DND-41 (cell line): ENCODE measurements around the gene SLC27A2.

Experiments
- CTCF ChIP-seq: IDR thresholded peaks from 2 replicates; pipeline ENCODE4 v1.5.1; 2012; ENCODE audit warnings: borderline replicate concordance, low read length, moderate library complexity, mild to moderate bottlenecking; ENCODE audit not compliant: poor library complexity, severe bottlenecking; ENCODE audit errors: extremely low read depth
- EZH2 ChIP-seq: IDR thresholded peaks from 3 replicates; pipeline ENCODE4 v1.6.1; 2012; ENCODE audit warnings: borderline replicate concordance, low read depth, mild to moderate bottlenecking, moderate library complexity, low read length, inconsistent platforms; ENCODE audit not compliant: severe bottlenecking

- no peak for TF ChIP-seq CTCF
- no peak for TF ChIP-seq EZH2
Measured at GRCh38 chr15:50150851-50151250, 31.1 kb upstream of the SLC27A2 start.
